ENCODE data around the gene IFFO2.
"Not testable (repeated sequence)": the region's sequence is repeated elsewhere in the genome, so short reads cannot be mapped to it uniquely, and the experiment has no call there.

IFFO2 gene

DNA sequence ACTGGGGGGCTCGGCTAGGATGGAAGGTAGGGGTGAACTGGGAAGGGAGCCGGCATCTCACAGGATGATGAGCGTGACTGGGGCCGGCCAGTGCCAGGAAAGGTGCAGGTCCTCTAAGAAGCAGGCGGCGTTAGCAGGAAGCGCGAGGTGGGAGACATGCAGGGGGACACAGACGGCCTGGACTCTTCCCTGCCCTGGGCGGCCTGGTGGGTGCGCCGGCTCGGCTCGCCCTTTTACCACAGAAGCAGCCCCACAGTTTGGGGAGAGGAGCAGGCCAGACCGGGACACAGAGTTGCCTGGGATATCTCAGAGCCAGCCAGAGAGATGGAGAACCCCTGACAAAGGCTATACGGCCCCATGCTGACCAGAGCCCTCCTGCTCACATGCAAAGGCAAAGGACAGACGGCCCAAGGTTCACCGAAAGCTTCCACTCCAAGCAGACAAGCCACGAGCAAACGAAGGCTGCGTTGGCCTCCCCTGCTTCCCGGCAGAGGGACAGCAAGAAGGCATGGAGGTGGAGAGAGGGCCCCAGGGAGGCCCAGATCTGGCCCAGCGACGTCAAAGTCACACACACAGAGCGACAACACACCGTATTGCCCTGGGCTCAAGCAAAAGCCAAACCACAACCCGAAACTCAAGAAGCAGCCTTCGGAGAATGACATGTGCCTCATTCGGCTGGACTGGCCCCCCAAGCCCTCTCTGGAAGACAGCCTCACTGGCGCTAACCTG, 39.2 kb downstream of the IFFO2 start:
- no peak for DNase-seq

DNA sequence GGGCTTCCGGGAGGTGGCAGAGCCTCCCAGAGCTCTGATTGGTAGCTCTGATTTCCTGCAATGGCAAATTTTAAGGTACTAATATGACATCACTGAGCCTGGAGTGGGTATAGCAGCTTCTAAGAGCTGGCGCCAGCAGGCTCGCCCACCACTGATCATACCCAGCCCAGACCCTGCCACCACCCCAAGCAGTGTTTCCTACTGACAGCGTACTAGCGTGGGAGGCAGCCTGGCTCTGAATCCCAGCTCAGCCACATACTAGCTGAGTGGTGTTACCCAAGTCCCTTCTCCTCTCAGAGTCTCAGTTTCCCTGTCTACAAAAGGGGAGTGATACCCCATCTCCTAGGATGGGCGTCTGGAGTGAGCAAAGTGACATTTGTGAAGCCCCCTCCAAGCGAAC, 41.1 kb downstream of the IFFO2 start:
- DNase-seq = no peak

DNA sequence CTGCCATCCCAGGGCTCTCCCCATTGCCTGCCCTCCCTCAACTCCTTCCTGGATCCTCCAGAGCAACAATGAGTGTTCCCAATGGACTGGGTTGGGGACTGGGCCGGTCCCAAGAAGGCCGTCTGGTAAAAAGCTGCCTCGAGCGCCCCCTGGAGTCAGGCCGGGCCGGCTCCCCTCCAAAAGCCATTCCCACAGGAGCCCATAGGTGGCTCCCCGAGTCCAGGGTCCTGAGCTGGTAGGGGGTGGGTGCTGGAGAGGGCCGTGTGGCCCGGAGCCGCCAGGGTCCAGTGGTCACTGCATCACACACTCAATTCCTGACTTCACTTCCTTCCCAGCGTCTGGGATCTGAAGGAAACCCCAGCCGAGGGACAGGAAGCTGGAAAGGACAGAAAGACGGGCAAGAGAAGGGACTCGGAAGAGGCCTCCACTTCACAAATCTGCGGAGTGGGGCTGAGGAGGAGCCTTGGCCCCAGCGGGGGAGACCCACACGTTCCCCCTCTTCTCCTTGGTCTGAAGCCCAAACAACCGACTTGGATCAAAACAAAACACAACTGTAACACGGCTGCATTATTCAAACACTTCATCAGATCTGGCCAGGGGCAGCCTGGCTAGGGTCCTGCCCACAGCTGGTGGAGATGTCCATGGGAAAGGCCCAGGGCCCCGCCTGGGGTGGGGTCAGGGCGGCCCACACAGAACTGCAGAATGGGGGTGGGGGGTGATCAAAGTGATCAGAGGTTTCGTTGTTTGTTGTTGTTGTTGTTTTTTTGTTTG, 43.2 kb downstream of the IFFO2 start:
- DNase-seq = peak; percentile 45

DNA sequence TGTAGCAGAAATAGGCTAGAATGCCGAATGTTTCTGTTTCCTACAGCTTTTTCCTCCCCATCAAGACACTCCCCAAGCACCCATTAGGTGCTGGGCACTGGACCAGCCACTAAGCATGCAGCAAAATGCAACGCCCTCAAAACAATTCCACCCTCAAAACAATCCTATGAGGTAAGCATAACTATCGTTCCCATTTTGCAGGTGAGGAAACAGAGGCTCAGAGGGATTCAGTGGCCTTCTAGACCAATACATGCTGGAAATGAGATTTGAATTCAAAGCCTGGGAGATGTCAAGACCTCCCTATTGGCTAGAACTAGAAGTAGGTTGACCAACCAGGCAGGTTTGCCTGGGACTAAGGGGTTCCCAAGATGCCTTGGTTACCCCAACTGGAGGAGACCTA, 43.9 kb downstream of the IFFO2 start:
- DNase-seq = no peak

DNA sequence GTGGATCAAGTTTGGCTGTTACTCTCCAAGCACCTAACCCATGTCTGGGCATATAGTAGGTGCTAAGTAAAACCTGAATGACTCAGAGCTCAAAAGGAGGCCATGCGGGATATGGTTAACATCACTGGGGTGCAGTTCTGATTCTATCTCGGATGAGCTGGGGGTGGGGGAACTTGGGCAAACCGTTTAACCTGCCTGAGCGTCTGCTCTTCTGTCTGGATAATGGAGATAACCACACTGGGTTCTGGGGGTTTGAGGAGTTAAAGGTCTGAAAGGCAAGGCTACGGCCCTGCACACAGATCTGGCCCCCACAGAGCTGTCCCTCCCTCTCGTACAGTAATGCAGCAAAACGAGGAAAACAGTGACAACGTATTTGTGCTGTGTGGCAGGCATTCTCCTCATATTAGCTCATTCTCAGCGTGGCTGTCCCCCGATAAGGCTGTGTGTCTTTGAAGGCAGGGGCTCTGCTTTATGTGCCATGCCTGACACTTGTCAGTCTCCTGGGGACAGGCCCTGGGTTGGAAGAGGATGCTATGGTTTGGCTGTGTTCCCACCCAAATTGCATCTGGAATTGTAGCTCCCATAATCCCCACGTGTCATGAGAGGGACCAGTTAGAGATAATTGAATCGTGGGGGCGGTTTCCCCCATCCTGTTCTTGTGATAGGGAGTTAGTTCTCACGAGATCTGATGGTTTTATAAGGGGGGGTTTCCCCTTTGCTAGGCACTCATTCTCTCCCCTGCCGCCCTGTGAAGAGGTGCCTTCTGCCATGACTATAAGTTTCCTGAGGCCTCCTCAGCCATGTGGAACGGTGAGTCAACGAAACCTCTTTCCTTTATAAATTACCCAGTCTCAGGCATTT, 47.3 kb downstream of the IFFO2 start:
- no peak for DNase-seq

DNA sequence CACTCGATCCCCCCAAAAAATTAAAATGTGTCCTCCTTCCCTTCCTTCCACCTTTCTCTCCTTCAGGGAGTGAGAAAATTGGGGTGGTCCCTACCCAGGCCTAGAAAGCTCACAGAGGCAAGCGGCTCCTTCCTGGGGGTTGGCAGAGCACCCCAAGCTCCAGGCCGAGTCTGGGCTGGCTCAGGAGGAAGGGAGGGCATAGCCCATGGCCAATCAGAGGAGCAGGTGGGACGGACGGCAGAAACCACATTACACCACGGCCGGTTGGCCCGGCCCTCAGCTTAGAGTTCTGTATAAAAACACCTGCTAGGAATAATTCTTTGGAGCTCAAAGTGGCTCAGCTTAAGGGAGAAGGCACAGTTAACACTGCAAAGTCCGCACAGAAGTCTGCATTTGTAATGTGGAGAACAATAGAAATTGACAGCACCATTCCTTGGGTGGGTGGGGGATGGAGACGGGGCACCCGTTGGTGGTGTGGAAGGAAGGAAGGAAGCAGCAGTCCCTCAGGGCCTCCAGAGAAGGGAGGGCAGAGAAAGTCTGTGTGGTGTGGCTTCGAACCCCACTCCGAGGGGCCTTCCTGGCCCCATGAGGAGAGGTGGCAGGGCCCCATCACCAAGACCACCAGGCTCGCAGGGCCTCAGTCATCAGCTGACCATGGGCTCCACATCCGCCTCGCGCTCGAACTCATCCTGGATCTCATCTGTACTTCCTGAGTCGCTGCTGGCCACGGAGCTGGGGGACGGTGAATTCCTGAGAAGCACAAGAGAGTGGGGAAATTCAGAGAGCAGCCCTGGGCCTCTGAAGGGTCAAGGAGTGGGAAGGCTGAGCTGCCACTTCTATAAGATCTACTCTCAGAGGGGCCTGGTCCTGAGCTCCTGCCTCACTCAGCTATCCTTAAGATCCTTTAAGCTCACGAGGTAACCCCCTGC, 48.3 kb downstream of the IFFO2 start:
- DNase-seq = no peak

DNA sequence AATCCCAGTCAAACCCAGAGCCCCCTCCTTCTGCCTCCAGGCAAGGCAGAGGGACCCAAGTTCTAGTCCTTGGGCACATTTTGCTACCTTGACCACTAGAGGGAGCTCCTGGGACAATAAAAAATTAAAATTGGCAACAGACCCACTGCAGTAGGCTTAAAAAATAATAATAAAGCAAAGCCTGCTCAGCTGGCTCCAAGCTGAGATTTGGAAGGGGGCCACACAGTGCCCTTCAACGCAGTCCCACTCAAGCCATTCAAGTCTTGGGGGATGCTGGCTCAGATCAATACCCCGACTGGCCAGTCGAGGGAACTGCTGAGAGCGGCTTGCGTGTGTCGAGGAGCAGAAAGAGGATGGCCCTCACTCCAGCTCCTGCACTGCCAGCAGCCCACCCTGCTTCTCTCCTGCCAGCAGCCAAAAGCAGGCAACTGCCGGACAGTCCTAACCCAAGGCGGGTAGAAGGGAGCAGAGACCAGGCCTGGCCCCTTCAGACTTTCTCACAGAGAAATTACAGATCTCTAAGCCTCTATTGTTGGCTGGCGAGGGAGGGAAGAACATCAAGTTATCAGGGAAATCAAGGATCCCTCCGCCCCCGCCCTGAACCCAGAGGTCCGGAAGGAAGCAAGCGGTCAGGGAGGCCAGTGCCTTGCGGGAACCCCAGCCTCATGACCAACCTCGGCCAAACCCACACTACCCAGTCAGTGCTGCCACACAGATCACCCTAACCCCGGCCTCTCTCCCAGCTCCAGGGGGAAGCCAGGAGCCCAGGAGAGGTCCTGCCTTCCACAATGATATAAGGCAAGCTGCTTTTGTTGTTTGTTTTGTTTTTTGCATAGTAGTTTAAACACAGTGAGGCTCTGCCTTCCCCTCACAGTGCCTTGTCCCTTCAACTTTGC, 49.2 kb downstream of the IFFO2 start:
- peak; percentile 56 for DNase-seq

DNA sequence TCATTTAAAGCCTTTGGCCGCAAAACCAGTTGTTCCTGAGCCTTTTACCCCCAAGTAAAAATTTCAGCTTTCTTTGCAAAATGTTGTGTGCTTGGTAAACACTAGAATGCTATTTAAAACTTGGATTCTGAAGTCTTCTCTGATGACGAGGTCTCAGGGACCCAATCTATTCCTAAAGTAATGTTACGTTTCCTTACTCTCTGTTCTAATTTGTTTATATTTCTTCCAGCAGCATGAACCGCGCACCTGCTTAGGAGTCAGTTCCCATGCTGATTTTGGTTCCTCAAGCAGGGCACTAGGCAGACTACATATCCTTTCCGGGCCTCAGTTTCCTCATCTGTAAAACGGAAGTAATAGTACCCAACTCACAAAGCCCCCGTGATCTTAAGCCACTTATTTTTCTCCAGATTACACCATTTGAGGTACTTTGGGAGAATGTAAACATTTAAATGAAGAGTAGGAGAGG, 53.2 kb downstream of the IFFO2 start:
- DNase-seq = no peak

DNA sequence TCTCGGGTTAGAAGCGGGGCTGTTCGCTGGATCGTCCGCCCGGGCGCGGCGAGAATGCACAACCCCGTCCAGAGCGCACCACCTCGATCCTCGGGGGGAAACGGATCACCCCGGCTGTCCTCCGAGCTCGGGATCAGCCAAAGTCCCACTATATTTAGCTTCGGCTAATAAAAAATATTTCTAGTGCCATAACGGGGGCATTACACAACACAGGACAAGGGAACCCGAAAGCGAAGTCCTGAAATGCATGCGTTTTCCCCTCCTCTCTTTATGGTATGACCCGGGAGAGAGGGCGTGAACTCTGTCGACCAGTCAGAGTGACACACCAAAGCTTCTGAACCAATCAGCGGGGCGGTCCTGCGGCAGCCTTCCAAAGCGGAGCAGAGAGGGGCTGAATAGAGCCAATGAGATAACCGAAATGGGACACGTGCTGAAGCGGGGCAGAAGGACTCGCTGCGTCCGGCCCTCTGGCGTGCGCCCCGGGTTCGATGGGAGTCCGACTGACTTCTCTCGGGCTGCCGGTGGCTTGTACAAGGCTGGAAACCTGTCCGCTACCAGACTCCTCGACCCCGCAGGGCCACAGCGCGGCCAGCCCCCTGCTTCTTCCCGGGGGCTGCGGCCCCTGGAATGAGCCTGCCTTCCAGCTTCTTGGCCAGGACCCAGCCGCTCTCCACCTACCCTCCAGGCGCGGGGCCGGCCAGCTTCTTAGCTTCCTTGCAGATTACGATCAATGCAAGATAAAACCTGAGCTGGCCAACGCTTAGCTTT, 53.8 kb downstream of the IFFO2 start, which contains the start of gene ALDH4A1:
TSS of gene ALDH4A1 (minus strand) at position 33 of the 768 bp plus-strand sequence. CDS start at position 1, 32 bp downstream.
- DNase-seq = peak; percentile 98

DNA sequence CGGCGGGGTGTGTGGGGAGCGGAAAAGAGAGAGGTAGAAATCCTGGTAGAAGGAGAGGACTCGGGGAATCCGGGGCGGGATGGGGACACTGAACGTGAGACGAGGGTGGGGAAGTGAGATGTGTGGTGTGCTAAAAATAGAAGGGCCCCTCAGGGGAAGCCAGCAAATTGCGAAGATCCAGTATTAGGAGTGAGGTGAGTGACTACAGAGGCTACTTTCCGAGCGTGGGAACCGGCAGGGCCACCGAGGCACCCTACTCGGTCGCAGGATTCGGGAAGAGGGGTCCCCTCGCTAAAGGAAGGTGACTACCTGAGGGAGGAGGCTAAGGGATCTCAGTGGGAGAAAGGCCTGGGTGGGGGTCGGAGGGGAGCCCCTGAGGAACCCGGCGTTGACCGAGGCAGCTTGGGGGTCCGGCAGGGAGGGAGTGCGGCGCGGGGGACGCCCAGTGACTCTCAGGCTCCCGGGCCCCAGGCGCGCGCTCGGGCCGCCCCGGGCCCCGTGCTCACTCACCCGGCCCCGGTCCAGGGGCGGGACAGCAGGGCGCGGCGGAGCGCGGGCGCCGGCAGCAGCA, 54.4 kb downstream of the IFFO2 start:
- no peak for DNase-seq

DNA sequence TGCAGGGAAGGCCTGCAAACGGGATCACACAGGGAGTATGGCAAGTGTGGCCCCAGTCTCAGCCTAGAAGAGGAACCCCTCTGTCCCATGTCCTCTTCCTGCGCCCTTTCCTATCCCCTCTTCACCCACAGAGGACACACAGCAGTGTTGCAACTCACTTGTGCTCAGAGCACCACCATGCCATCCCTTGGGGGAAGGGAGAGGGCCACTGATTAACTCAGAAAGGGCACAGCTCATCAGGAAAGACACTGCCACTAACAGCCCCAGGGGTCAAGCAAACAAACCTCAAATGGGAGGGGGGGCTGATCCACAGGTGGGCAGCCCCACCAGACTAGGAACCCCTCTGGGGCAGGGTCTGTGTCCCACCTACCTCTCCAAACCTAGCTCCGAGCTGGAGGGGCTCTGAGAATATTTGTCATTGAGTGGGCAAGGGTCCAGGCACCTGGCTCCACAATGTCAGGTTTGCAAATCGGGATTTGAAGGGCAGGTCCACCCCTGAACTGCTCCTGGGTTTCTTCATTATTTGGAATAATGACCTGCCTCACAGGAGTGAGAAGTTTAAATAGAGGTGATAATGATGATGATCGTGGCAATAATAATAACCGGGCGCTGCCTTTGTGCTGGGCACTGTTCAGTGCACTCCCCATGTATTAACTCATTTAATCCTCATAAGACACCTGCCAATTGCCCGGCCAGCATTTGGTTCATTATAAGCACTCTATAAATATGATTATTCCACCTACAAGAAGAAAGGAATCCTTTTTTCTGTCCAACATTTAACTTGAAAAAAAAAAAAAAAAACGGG, 55.1 kb downstream of the IFFO2 start:
- DNase-seq = no peak

DNA sequence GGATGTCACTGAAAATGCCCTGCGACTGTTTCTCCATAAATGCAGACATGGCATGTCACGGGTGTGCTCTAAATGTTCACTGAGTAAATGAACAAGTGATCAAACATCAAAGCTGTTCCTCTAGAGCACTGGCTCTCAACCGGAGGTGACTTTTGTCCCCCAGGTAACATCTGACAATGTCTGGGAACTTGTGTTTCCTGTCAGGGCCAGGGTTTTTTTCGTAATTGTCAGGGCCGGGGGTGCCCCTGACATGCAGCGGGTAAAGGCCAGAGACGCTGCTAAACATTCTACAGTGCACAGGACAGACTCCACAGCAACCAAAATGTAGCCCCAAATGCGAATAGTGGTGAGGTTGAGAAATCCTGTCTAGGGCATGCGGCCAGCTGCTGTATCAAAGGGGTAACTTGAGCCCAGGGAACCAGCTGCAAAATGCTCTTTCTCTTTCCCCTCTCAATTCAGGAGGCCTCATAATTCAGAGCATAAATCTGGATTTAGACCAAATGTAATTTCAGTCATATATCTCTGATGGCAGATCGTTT, 56.1 kb downstream of the IFFO2 start:
- no peak for DNase-seq

DNA sequence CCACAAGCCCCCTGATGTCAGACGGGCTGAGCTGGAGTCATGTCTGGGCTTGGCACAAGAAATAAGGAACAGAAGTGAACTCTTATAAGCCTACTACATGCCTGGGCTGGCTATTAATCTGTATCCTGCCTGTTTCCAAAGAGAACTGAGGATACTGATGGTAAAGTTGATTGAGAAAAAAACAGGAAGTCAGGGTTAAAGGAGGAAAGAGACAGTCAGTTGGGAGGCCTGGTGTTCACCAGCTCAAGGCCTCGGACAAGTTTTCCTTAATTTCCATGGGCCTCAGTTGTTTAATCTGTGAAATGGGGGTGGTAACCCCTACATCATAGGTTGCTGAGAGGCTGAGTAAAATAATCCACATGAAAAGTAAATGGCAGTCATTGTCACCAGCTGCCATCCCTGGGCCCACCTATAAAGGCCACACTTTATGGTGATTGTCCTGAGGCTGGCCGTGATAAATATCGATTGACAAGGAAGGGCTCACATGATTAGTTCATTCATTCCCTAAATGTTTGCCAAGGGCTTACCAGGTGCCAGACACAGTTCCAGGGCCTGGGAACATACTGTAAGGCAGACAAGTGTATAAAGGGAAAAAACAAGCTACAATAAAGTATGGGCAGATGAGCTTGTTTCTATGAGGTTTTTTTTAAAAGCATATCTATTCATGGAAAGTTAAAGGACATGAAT, 57.0 kb downstream of the IFFO2 start:
- DNase-seq = no peak

DNA sequence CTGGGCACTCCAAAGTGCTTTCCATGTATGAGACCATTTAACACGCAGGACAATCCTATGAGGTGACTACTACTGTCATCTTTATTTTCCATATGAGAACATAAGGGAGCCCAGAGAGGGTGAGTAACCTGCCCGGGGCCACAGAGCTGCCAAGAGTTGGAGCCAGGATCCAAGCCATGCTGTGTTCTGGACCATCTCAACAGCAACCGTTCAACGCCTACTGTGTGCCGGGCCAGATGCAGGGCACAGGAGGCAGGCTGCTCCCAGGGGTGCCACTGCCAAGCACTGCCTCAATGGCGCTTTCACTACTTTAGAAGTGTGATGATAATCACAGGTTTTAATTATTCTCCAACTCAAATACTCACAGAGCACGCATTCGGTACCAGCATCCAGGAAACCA, 57.9 kb downstream of the IFFO2 start:
- DNase-seq = no peak

DNA sequence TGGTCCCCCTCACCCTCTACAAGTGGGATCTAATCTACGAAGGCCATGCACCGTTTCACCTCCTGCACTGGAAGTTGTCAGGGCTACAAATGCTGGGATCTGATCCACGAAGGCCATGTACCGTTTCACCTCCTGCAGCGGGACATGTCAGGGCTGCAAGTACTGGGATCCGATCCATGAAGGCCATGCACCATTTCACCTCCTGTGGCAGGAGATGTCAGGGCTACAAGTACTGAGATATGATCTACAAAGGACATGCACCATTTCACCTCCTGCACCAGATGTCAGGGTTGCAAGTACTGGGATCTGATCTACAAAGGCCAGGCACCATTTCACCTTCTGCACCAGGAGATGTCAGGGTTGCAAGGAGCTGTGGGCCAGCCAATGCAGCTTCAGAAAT, 61.2 kb downstream of the IFFO2 start:
- no peak for DNase-seq

DNA sequence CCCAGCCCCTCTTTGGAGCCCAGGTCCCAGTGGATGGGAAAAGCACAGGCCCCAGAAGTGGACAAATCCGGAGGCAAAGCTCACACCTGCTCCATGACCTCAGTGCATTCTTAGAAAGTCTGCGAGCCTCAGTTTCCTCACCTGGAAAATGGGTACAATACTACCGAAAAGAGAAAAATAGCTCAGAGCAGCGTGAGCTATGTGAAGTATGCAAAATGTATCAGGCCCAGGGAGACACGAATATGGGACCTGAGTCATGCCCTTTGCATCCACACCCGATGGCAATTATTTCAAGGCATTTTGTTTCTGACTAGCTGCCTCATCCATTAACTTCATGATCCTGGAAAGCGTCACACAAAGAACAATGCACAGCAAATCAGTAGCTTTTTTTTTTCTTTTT, 63.4 kb downstream of the IFFO2 start:
- no peak for DNase-seq

DNA sequence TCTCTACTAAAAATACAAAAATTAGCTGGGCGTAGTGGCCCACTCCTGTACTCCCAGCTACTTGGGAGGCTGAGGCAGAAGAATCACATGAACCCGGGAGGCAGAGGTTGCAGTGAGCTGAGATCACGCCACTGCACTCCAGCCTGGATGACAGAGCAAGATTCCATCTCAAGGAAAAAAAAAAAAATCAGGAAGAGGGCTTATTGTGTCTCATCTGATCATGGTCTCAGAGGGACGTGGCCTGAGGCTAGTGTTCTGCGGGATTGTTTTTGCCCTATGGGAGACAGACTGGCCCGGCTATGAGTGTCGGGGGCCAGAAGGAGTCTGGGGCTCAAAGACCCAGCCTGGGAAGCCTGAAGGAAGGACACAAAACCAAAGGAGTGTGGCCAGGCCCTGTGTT, 64.6 kb downstream of the IFFO2 start:
- not testable (repeated sequence) for DNase-seq

DNA sequence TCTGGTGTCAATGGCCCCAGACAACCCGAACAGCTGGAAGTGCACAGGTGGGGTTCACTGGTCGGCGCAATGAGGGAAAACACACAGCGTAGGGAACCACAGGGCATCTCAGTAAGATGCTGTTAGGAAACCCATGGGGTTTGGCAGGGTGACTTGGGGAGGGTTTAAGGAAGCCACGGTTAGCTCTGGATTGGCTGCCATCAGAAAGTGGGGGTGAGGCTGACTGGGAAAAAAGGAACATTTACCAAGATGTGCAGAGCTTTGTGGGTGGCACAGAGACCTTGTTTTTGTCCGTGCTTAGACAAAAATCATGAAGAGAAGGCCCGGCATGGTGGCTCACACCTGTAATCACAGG, 65.1 kb downstream of the IFFO2 start:
- no peak for DNase-seq

Data from NCI-H345 (cell line).